Sciatic nerve (tissue), 2 donors: ENCODE measurements around the gene CST9. TPM values are rescaled to one million over a fixed set of nuclear protein-coding genes. Genes with fewer than 3 reads are reported as not detected.
"Not testable (repeated sequence)": the region's sequence is repeated elsewhere in the genome, so short reads cannot be mapped to it uniquely, and the experiment has no call there.

Experiments used
- ATAC-seq: fragments of 200-7000 bp; cut with Tn5 transposase; one replicate; pipeline ENCODE4 v1.9.1; 2020; ENCODE audit warnings: mild to moderate bottlenecking, moderate library complexity
- DNase-seq: peaks from one replicate; pipeline ENCODE4 v3.0.0-alpha.2; 2020; ENCODE audit warnings: low spot score
- intact Hi-C: fragments of 100-400 bp; cut with DNase I; formaldehyde crosslinking; loops from one replicate; pipeline ENCODE4 v1.14.2; 2022
- total RNA-seq: library from RNA; stranded (reverse); fragmentation: NEBNext Ultra II Directional; extraction: Animal tissue kit (Norgen Biotek cat#: 25700); gene quantifications from one replicate; pipeline ENCODE4 v1.2.1, GENCODE V29; 2021
- donor health status: DM: no; HTN: no; CAD: no.
- donor health status: DM: no; HTN: no; CAD: no.

CST9 gene
- total RNA-seq, 1 donor from 2014 or later, result not detected

GRCh38 chr20:23627501-23627900 lies 21.8 kb upstream of the CST9 start:
- DNase-seq (no peak), ATAC-seq (no peak)
- intact Hi-C loops, result no loop called here

DNA sequence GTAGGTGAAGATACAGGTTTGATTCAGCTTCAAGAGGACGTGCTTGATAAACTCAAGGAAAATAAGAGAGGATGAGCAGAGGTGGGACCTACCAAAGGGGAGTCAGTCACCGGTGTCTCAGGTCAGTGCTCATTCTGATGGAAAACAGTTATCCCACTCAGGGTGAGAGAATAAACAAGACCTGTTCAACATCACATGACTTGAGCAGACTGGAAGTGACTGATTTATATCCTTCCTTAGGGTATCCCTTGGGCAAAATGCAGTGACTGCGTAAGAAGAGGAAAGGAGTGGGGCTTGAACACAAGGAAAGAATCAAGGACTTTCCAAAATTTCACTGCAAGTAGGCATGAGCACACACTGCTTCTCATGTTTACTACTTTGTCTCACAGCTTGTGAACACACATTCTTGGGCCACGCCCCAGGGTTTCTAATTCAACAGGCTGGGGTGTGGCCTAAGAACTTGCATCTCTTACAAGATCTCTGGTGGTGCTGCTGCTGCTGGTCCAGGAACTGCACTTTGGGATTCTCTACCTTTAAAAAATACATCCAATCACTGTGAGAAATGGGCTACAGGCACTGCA lies 20.4 kb upstream of the CST9 start:
- intact Hi-C loops, result no loop called here
- DNase-seq (no peak), ATAC-seq (peak; percentile 36)

- intact Hi-C loops, result no loop called here
- ATAC-seq, result no peak
- no peak for DNase-seq
Observed at GRCh38 chr20:23625236-23625964, 19.7 kb upstream of the CST9 start.

GRCh38 chr20:23624324-23624691 lies 18.6 kb upstream of the CST9 start:
- DNase-seq, result no peak
- intact Hi-C loops, result no loop called here
- no peak for ATAC-seq

- intact Hi-C loops, result no loop called here
- ATAC-seq, result no peak
- DNase-seq, result no peak
Observed at GRCh38 chr20:23623666-23624323, 18.1 kb upstream of the CST9 start.

GRCh38 chr20:23622839-23623343 lies 17.2 kb upstream of the CST9 start:
- peak; percentile 96 for ATAC-seq
- intact Hi-C loops, result no loop called here
- no peak for DNase-seq

DNA sequence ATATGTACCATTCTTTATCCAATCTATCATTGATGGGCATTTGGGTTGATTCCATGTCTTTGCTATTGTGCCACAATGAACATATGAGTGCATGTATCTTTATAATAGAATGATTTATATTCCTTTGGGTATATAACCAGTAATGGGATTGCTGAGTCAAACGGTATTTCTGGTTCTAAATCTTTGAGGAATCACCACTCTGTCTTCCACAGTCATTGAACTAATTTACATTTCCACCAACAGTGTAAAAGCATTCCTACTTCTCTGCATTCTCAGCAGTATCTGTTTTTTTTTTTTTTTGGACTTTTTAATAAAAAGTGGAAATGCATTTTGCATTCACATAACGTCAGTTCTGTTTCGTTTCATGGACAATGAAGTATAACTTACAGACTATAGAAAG lies 16.7 kb upstream of the CST9 start:
- DNase-seq, intact Hi-C loops, ATAC-seq: not testable (repeated sequence)

GRCh38 chr20:23620670-23621386 lies 15.1 kb upstream of the CST9 start:
- intact Hi-C loops, DNase-seq, ATAC-seq: not testable (repeated sequence)

GRCh38 chr20:23614163-23614562 lies 8.4 kb upstream of the CST9 start:
- no peak for DNase-seq
- intact Hi-C loops, result no loop called here
- ATAC-seq, result peak; percentile 32

GRCh38 chr20:23613676-23614075 lies 8.0 kb upstream of the CST9 start:
- DNase-seq, result no peak
- ATAC-seq, result peak; percentile 89
- intact Hi-C loops, result no loop called here

DNA sequence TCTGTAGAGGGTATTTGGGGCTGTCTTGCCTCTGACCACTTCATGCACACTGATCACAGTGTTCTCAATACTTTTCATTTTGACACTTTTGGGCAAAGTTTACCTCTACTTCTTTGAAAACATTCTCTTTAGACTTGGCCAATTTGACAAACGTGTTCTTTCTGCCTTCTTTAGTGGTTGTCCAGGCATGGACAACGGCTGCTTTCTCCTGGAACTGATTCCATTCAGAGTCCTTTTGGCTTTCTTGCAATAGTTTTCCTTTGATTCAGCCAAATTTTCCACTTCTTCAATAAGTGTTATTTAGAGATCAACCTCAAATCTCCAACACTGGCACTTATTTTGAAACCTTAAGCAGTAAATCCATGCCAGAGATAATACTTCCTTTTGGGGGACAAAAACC lies 6.7 kb upstream of the CST9 start:
- ATAC-seq, result peak; percentile 48
- intact Hi-C loops, result no loop called here
- no peak for DNase-seq

DNA sequence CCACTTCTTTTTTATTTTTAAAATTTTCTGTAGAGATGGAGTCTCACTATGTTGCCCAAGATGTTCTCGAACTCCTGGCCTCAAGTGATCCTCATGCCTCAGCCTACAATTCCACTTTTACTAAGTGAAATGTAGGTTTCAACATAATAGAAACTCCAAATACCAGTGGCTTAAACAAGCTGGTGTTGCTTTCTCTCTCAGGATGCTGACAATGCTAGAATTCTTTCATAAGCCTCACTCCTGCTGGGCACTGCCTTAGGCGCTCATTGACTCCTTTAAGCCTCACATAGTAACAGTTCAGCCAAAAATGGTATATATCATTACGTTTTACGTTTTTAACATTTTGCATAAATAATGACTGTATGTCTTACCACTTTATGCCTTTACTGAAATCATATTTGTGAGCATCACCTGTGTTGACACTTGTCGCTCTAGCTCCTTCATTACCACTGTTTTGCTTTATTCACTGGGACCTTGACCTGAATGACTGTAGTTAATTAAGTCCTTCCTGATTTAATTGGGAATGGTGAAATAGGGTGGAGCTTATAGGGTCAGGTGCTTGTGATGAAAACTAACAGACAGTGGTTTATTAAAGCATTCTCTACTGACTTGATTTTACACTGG lies 3.9 kb upstream of the CST9 start:
- ATAC-seq (no peak), DNase-seq (no peak)
- intact Hi-C loops, result loop anchor here (5.0 kb wide), 1 partner anchor 167 kb away; no protein-coding TSS in a partner anchor

DNA sequence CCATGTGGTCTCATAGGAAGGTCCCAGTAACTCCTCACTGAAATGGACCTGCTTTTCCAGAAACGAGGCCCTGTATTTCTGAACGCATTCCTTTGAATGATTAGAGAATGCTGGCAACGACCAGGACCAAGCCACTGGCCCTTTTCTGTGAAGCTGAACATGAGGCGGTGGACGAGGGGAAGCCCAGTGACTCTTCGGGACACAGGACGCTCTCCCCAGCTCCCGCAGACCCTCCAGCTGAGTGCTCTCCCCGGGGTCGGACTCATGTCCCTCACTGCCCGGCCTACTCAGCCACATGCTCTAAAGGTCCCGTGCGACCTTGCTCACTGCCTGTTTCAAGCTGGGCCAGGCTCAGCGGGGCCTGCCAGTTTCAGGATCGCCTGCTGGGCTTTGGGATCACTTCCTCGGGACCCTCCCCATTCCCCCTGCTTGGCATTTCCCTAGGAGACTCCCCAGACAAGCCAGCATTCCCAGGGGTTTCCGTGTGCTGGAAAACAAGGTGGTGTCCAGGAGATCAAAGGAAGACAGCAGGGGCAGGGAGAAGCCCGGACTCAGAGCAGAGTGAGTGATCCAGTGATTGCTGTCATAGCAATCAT lies 2.6 kb upstream of the CST9 start:
- intact Hi-C loops, result loop anchor here (5.0 kb wide), 1 partner anchor 166 kb away; no protein-coding TSS in a partner anchor
- ATAC-seq, result no peak
- DNase-seq, result no peak

GRCh38 chr20:23607497-23608245 lies 2.0 kb upstream of the CST9 start:
- intact Hi-C loops, result loop anchor here (5.0 kb wide), 1 partner anchor 165 kb away; no protein-coding TSS in a partner anchor
- no peak for ATAC-seq

DNA sequence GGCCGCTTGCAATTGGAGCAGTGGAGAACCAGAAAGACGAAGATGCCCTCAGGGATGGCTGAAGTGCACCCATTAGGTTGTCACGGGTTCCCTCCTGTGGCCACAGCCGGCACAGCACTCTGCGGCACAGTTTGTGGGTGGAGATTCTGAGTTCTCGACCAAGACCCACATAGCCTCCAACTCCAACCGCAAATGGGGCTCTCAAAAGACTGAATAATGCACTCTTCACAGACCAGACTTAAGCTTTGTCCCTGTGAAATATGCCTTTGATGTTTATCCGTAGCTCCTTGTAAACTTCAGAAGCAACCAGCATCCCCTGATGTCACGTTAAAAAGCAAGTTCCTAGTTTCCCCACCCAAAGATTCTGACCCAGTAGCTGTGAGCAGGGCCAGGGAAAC lies 934 bp upstream of the CST9 start:
- DNase-seq (peak; percentile 90), ATAC-seq (peak; percentile 93)
- intact Hi-C loops, result loop anchor here (5.0 kb wide), 1 partner anchor 164 kb away; no protein-coding TSS in a partner anchor

More at GRCh38 chr20:23607497-23608245, 2.0 kb upstream of the CST9 start:
- no peak for DNase-seq

GRCh38 chr20:23604306-23604705 lies 1.4 kb downstream of the CST9 start:
- no peak for DNase-seq
- no peak for ATAC-seq
- intact Hi-C loops, result no loop called here

DNA sequence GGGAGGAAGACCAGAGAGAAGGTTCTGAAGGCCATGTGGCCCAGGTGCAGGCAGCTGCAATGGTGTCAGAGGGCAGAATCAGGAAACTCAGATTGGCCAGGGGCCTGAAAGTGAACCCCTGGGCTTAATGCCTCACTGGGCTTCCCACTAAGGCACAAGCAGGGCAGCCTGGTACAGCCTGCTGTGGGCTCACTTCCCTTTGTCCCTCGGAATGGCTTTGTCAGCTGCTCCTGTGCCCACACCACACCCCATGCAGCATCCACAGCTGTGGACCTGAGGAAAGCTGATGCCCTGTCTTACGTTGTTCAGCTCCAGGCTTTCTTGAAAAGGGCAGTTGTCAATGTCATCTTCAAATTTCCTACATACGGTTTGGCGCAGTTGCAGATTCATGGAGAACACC lies 2.4 kb downstream of the CST9 start:
- ATAC-seq (no peak), DNase-seq (no peak)
- intact Hi-C loops, result no loop called here

DNA sequence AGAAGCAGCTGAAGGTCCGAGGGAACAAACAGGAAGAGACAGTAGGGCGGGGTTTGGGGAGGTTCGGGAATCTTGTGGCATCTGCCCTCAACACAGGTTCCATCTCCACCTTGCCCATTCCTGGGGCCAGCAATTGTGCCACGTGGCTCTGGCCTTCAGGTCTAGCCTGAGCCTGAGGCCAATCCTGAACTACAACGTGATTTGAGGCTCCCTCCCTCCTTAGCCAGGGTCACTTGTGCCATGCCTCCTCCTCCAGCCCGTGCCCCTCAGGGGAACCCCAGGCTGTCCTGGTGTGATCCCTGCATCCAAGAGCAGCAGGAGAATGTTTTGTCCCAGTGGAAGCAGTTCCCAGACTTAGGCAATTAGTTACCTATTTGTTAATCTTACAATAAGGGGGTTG lies 3.0 kb downstream of the CST9 start:
- no peak for DNase-seq
- no peak for ATAC-seq
- intact Hi-C loops, result no loop called here
